ENCODE results near the gene GJB5.

The GJB5 gene

GRCh38 chr1:34776911-34777310 is 22.1 kb downstream of the GJB5 start:
- DNase-seq (ENCODE audit: low read depth): no peak

DNA sequence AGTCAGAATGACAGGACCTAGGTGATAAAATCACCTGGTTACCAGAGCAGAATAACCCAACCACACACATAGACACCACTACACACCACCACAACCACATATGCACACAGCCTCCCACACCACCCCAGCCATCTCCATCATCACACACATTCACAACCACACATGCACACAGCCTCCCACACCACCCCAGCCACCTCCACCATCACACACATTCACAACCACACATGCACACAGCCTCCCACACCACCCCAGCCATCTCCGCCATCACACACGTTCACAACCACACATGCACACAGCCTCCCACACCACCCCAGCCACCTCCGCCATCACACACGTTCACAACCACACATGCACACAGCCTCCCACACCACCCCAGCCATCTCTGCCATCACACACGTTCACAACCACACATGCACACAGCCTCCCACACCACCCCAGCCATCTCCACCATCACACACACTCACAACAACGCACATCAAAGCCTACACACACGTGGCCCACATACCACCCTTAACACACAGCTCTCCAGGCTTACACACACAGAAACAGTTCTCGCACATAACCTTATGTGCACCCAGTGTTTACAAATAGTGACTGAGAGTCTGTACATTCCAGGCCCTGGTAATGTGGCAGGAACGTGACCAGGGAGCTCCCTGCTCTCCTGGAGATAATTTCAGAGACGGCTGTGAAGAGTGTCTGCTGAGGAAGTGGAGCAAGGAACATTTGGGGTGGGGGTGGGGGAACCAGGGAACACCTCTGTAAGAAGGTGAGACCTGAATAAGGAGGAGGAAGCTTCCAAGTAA is 22.9 kb downstream of the GJB5 start:
- DNase-seq (ENCODE audit: low read depth): no peak

DNA sequence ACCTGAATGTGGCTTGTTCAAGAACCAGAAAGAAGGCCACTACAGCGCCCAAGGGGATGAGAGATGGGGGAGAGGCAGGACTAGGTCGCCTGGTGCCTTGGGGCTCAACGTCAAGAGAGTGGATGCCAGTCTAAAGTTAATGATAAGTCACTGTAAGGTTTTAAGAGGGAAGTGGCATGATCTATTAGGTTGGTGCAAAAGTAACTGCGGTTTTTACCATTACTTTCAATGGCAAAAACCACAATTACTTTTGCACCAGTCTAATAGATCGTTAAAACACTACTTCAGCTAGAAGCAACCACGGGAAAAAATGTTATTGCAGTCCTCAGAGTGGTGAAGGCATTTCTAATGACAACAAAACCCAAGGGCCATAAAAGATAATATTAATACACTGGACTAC is 23.5 kb downstream of the GJB5 start:
- no peak for DNase-seq (ENCODE audit: low read depth)

- no peak for DNase-seq (ENCODE audit: low read depth)
Measured at GRCh38 chr1:34779005-34779404, 24.2 kb downstream of the GJB5 start.

DNA sequence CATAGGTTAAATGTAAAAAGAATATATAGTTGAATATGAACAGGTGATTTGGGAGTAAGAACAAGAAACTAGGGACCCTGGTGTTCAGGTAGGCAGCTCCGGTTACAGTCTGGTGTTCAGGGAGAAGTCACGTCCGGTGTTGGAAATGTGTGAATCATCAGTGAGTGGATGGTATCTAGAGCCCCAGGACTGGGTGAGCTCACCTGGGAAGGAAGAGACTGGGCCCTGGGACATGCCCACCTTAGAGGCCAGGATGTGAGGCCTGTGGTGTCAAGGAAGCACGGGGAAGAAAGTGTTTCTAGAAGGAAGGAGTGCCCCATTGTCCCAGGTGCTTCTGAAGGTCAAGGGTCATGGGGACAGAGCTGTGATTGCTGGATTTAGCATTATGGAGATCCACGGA is 24.7 kb downstream of the GJB5 start:
- no peak for DNase-seq (ENCODE audit: low read depth)

- DNase-seq (ENCODE audit: low read depth): no peak
Measured at GRCh38 chr1:34779962-34780361, 25.1 kb downstream of the GJB5 start.

- no peak for DNase-seq (ENCODE audit: low read depth)
Measured at GRCh38 chr1:34780528-34780927, 25.7 kb downstream of the GJB5 start.

DNA sequence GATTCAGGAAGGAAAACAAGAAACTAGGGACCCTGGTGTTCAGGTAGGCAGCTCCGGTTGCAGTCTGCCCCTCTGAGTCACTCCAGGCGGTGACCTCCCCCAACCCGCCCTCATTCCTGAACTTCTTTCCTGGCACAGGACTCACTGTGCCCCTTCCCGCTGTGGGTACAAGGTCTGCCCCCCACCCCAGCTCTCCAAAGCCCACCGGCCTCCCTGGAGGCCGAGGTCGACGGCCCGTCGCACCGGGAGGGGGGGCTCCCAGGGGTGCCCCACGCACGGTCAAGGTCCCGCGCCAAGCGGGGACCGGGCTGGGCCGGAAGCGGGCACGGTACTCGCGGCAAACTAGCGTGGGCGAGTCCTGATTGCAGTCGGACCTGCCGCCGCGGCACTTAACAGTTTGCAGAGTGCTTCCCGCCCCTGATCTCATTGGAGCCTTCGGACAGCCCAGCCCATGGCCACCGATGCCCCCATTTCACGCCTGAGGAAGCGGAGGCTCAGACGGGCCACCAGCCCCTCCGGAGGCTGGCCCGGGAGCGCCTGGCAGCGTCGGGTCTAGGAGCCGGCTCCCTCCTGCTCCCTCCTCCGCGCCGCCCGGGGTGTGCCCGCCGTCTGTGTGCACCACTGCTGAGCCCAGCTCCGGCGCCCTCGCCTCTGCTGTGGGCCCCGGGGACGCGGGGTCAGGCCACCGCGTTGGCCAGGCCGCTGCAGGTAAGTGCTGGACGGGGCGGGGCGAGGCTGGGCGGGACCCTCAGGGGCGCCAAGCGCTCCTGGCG is 26.4 kb downstream of the GJB5 start, which contains the start of gene GJB3:
Gene GJB3 (plus strand): TSS at position 144 of the 773 bp plus-strand sequence. CDS start 3,549 bp downstream, outside the sequence.
- no peak for DNase-seq (ENCODE audit: low read depth)

DNA sequence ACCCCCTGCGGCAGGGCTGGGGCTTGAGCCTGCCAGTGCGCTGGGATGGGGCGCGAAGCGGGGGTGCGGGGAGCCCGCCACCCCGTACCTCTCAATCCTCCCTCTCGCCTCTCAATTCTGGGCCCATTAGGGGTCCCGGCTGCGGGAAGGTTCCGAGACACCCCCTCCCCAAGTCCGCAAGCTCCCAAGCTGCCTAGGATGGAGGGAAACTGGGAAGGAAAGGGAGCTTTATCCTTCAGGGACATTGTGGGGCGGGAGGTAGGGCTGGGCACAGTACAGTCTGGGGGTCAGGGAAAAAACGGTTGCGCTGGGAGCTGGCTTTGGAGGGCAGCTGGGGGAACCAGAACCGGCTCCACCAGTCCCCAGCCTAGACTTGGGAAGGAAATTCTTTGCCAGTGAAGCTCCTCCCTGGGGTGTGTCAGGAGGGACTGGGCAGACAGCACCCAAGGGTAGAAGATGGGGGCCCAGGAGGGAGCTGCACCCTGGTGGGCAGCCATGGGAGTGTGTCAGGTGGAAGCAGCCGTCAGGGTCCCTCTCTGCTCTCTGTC is 27.1 kb downstream of the GJB5 start:
- no peak for DNase-seq (ENCODE audit: low read depth)

GRCh38 chr1:34784751-34785221 is 29.9 kb downstream of the GJB5 start:
- no peak for DNase-seq (ENCODE audit: low read depth)

DNA sequence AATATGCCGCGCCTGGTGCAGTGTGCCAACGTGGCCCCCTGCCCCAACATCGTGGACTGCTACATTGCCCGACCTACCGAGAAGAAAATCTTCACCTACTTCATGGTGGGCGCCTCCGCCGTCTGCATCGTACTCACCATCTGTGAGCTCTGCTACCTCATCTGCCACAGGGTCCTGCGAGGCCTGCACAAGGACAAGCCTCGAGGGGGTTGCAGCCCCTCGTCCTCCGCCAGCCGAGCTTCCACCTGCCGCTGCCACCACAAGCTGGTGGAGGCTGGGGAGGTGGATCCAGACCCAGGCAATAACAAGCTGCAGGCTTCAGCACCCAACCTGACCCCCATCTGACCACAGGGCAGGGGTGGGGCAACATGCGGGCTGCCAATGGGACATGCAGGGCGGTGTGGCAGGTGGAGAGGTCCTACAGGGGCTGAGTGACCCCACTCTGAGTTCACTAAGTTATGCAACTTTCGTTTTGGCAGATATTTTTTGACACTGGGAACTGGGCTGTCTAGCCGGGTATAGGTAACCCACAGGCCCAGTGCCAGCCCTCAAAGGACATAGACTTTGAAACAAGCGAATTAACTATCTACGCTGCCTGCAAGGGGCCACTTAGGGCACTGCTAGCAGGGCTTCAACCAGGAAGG is 30.5 kb downstream of the GJB5 start:
- no peak for DNase-seq (ENCODE audit: low read depth)

- DNase-seq (ENCODE audit: low read depth): no peak
Measured at GRCh38 chr1:34785875-34786470, 31.1 kb downstream of the GJB5 start.

- DNase-seq (ENCODE audit: low read depth): no peak
Measured at GRCh38 chr1:34786521-34787325, 31.9 kb downstream of the GJB5 start.

- DNase-seq (ENCODE audit: low read depth): no peak
Measured at GRCh38 chr1:34787461-34788420, 32.9 kb downstream of the GJB5 start.

DNA sequence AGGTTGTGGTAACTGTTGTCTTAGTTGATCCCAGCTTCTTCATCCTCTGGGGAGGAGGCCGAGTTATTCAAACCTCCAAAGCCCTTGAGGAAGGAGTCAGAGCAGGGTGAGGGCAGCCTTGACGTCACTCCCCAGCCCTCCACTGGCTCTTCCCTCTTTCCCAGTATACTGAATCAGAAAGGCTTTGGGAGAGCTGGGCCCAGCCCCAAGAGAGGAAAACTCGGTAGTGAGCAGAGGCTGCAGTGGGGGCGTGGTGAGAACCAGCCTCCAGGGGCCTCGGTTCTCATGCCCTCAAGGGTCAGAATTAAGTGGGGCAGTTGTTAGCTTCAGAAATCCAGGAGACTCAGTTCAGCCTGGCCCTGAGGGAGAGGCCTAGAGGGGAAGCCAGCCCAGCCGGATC is 36.1 kb downstream of the GJB5 start:
- DNase-seq (ENCODE audit: low read depth): no peak

DNA sequence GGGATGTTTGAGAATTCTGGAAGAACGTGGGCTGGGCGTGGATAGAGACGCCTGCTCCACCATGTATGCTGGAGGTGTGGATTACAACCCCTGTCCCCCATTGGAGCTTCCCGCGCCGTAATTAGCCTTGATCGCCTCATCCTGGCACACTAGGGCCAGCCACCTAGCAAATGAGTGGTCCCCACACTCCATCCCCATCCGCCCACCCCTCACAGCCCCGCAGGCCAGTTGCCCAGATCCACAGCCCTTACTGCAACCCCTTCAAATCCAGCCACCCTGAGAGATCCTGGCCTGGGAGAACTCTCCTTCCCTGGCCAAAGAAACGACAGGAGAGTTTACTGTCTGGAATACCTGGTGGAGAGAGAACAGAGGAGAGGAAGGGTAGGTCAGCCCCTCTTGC is 37.6 kb downstream of the GJB5 start:
- no peak for DNase-seq (ENCODE audit: low read depth)

GRCh38 chr1:34792868-34793727 is 38.3 kb downstream of the GJB5 start, which contains the start of gene GJA4:
Gene GJA4 (plus strand): TSS chr1:34792999. CDS start chr1:34794214, 1,215 bp downstream.
- DNase-seq (ENCODE audit: low read depth): no peak

- no peak for DNase-seq (ENCODE audit: low read depth)
Measured at GRCh38 chr1:34794001-34794789, 39.3 kb downstream of the GJB5 start.

Data from T-helper 22 cell (primary cell).